GM04503 (cell line): ENCODE measurements around the gene DCN.
"Not testable (repeated sequence)": the region's sequence is repeated elsewhere in the genome, so short reads cannot be mapped to it uniquely, and the experiment has no call there.

Experiments used
- DNase-seq: peaks from one replicate; pipeline ENCODE4 v3.0.0-alpha.2; 2012; ENCODE audit warnings: low read depth

The DCN gene

GRCh38 chr12:91182636-91183455 is at the start of gene DCN:
Gene DCN (minus strand): TSS chr12:91182817. CDS start chr12:91178552, 4,265 bp downstream.
- no peak for DNase-seq

GRCh38 chr12:91230841-91231240 is 48.2 kb upstream of the DCN start:
- DNase-seq = no peak

GRCh38 chr12:91226951-91227350 is 44.3 kb upstream of the DCN start:
- DNase-seq = no peak

- DNase-seq = no peak
These were observed 42.7 kb upstream of the DCN start for GRCh38 chr12:91225316-91225715.

- no peak for DNase-seq
These were observed 41.8 kb upstream of the DCN start for GRCh38 chr12:91224401-91224800.

GRCh38 chr12:91222746-91223145 is 40.1 kb upstream of the DCN start:
- DNase-seq = no peak

GRCh38 chr12:91219919-91220318 is 37.3 kb upstream of the DCN start:
- DNase-seq = no peak

GRCh38 chr12:91219511-91219910 is 36.9 kb upstream of the DCN start:
- no peak for DNase-seq

GRCh38 chr12:91216871-91217270 is 34.3 kb upstream of the DCN start:
- DNase-seq = no peak

GRCh38 chr12:91215940-91216454 is 33.4 kb upstream of the DCN start:
- peak; percentile 50 for DNase-seq

GRCh38 chr12:91211866-91212265 is 29.2 kb upstream of the DCN start:
- no peak for DNase-seq

- no peak for DNase-seq
These were observed 28.0 kb upstream of the DCN start for GRCh38 chr12:91210618-91211017.

GRCh38 chr12:91210144-91210543 is 27.5 kb upstream of the DCN start:
- no peak for DNase-seq

- DNase-seq = not testable (repeated sequence)
These were observed 24.7 kb upstream of the DCN start for GRCh38 chr12:91207301-91207700.

GRCh38 chr12:91205811-91206210 is 23.2 kb upstream of the DCN start:
- DNase-seq = no peak

GRCh38 chr12:91204421-91204820 is 21.8 kb upstream of the DCN start:
- no peak for DNase-seq

- DNase-seq = no peak
These were observed 21.0 kb upstream of the DCN start for GRCh38 chr12:91203610-91204009.

GRCh38 chr12:91202390-91202789 is 19.8 kb upstream of the DCN start:
- DNase-seq = no peak

- no peak for DNase-seq
These were observed 13.8 kb upstream of the DCN start for GRCh38 chr12:91196436-91196835.

GRCh38 chr12:91194500-91194899 is 11.9 kb upstream of the DCN start:
- no peak for DNase-seq

- no peak for DNase-seq
These were observed 9.0 kb upstream of the DCN start for GRCh38 chr12:91191513-91192111.

GRCh38 chr12:91189516-91189915 is 6.9 kb upstream of the DCN start:
- DNase-seq = no peak

GRCh38 chr12:91188778-91189177 is 6.2 kb upstream of the DCN start:
- DNase-seq = no peak

GRCh38 chr12:91186156-91186555 is 3.5 kb upstream of the DCN start:
- DNase-seq = no peak
